Stimulated activated CD8-positive, alpha-beta memory T cell treated with anti-CD3 and anti-CD28 coated beads, Interleukin-7, amount 100 ng/mL, for 1 hour (primary cell): ENCODE data around the gene ACSL6.

ENCODE experiments used
- DNase-seq, 2 donors: peaks; one replicate each; pipeline ENCODE4 v3.0.0-alpha.2; 2020; ENCODE audit warnings: low read depth in 2 of 2

ACSL6 gene

GRCh38 chr5:131980696-131981095, 30.8 kb downstream of the ACSL6 start:
- DNase-seq: no peak

GRCh38 chr5:131979816-131980215, 31.6 kb downstream of the ACSL6 start:
- no peak for DNase-seq

- DNase-seq: no peak
These were observed 34.2 kb downstream of the ACSL6 start for GRCh38 chr5:131977212-131977604.

- DNase-seq: no peak
These were observed 34.8 kb downstream of the ACSL6 start for GRCh38 chr5:131976414-131977211.

GRCh38 chr5:131974956-131975726, 36.3 kb downstream of the ACSL6 start:
- no peak for DNase-seq

GRCh38 chr5:131974622-131974955, 36.9 kb downstream of the ACSL6 start:
- no peak for DNase-seq

- DNase-seq: no peak
These were observed 37.4 kb downstream of the ACSL6 start for GRCh38 chr5:131974016-131974415.

- no peak for DNase-seq
These were observed 38.3 kb downstream of the ACSL6 start for GRCh38 chr5:131973089-131973712.

GRCh38 chr5:131968396-131968954, 43.0 kb downstream of the ACSL6 start:
- DNase-seq: no peak

GRCh38 chr5:131966551-131966950, 44.9 kb downstream of the ACSL6 start:
- no peak for DNase-seq

GRCh38 chr5:131965826-131966415, 45.5 kb downstream of the ACSL6 start:
- DNase-seq: no peak

GRCh38 chr5:131959906-131960305, 51.6 kb downstream of the ACSL6 start:
- DNase-seq: no peak

- DNase-seq: no peak
These were observed 52.3 kb downstream of the ACSL6 start for GRCh38 chr5:131959136-131959535.

GRCh38 chr5:131957721-131958441, 53.6 kb downstream of the ACSL6 start:
- DNase-seq: no peak

GRCh38 chr5:131953969-131954368, 57.5 kb downstream of the ACSL6 start:
- DNase-seq: no peak

GRCh38 chr5:131952301-131952857, 59.1 kb downstream of the ACSL6 start:
- no peak for DNase-seq

GRCh38 chr5:131950706-131951105, 60.8 kb downstream of the ACSL6 start:
- no peak for DNase-seq

- DNase-seq: no peak
These were observed 64.0 kb downstream of the ACSL6 start for GRCh38 chr5:131947445-131947844.

GRCh38 chr5:131945551-131946168, 65.8 kb downstream of the ACSL6 start, which contains the start of gene MEIKIN:
Gene MEIKIN (minus strand): TSS chr5:131945663. CDS start chr5:131945505, 158 bp downstream.
- no peak for DNase-seq
